Activated naive CD8-positive, alpha-beta T cell treated with anti-CD3 and anti-CD28 coated beads, Interleukin-2, amount 50 U/mL, for 24 hours (primary cell): ENCODE results near the gene PPARD.
"Not testable (repeated sequence)": the region's sequence is repeated elsewhere in the genome, so short reads cannot be mapped to it uniquely, and the experiment has no call there.

Experiments
- ATAC-seq: fragments of 150-1000 bp; cut with Tn5 transposase; one replicate; pipeline ENCODE4 v1.10.0; 2021
- DNase-seq: peaks from one replicate; pipeline ENCODE4 v3.0.0; 2021
- H3K27ac Mint-ChIP-seq: one replicate; pipeline ENCODE4 v1.8.0; 2021; ENCODE audit warnings: mild to moderate bottlenecking, mixed read lengths
- H3K27me3 Mint-ChIP-seq: one replicate; pipeline ENCODE4 v1.8.0; 2021; ENCODE audit warnings: mixed read lengths
- H3K36me3 Mint-ChIP-seq: one replicate; pipeline ENCODE4 v1.8.0; 2021; ENCODE audit warnings: low read depth, mixed read lengths
- H3K4me1 Mint-ChIP-seq: one replicate; pipeline ENCODE4 v1.8.0; 2021; ENCODE audit warnings: mixed read lengths
- H3K4me3 Mint-ChIP-seq: one replicate; pipeline ENCODE4 v1.8.0; 2021; ENCODE audit warnings: mild to moderate bottlenecking, moderate library complexity, mixed read lengths
- H3K9me3 Mint-ChIP-seq: one replicate; pipeline ENCODE4 v1.8.0; 2021; ENCODE audit warnings: mixed read lengths

The PPARD gene

DNA sequence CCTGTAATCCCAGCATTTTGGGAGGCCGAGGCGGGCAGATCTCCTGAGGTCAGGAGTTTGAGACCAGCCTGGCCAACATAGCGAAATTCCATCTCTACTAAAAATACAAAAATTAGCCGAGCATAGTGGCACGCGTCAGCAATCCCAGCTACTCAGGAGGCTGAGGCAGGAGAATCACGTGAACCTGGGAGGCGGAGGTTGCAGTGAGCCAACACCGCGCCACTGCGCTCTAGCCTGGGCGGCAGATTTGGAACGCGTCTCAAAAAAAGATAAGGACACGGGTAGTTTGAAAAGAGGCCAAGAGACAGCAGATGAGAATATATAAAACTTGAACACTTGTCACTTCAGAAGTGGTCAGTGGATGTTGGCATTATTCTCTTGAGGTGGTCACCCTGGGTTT lies 35.2 kb upstream of the PPARD start:
- peak overlapping the region; percentile 20 for H3K27ac Mint-ChIP-seq

DNA sequence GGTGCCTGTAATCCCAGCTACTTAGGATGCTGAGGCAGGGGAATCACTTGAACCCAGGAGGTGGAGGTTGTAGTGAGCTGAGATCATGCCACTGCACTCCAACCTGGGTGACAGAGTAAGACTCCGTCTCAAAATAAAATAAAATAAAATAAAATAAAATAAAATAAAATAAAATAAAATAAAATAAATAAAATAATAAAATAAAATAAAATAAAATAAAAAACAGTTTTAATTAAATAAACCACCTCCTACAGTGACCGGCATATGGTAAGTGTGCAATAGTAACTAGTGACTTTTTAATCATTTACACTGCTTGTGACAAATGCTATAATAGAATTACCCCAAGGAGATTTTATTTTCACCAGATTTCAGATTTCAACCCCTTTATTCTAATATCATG lies 33.8 kb upstream of the PPARD start:
- not testable (repeated sequence) for DNase-seq, H3K27me3 Mint-ChIP-seq, H3K4me3 Mint-ChIP-seq, H3K9me3 Mint-ChIP-seq, ATAC-seq
- Mint-ChIP-seq H3K4me1 (peaks cover 75% of the 10 kb centered on the region), H3K27ac (peak overlapping the region; percentile 48), H3K36me3 (peaks cover 48% of the 10 kb centered on the region)

More for the DNA sequence above, 35.2 kb upstream of the PPARD start:
- not testable (repeated sequence) for H3K27me3 Mint-ChIP-seq, DNase-seq, H3K9me3 Mint-ChIP-seq, H3K4me3 Mint-ChIP-seq, ATAC-seq
- Mint-ChIP-seq H3K4me1 (peaks cover 77% of the 10 kb centered on the region), H3K36me3 (peaks cover 45% of the 10 kb centered on the region)

DNA sequence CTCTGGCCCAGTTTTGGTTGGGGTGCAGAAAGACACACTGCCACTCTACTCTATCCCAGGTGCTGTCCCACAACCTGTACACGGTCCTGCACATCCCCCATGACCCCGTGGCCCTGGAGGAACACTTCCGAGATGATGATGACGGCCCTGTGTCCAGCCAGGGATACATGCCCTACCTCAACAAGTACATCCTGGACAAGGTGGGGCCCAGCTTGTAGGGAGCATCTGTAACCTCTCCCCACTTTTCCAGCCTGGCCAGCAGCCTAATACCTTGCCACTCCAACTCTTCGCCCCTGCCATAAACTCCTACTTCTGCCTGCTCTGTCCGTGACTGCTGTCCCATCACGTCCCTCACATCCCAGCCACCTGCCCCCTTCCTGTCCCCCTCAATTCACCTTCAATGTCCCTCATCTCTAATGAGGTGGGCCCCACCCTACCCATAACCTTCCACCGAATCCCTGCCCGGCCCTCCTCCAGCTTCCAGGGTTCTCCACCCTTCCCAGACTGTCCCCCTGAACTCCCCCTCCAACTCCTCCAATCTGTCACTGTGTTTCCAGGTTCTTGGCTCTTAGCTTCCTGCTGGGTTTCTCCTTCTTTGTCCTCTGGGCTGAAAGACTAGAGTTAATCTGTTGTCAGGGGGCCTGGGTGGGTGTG lies 32.6 kb upstream of the PPARD start:
- DNase-seq (no peak), ATAC-seq (no peak)
- Mint-ChIP-seq H3K27ac (peak overlapping the region; percentile 94), H3K4me1 (peaks cover 74% of the 10 kb centered on the region), H3K9me3 (no peaks in the 10 kb centered on the region), H3K36me3 (peaks cover 48% of the 10 kb centered on the region), H3K4me3 (peak overlapping the region; percentile 59), H3K27me3 (no peaks in the 10 kb centered on the region)

DNA sequence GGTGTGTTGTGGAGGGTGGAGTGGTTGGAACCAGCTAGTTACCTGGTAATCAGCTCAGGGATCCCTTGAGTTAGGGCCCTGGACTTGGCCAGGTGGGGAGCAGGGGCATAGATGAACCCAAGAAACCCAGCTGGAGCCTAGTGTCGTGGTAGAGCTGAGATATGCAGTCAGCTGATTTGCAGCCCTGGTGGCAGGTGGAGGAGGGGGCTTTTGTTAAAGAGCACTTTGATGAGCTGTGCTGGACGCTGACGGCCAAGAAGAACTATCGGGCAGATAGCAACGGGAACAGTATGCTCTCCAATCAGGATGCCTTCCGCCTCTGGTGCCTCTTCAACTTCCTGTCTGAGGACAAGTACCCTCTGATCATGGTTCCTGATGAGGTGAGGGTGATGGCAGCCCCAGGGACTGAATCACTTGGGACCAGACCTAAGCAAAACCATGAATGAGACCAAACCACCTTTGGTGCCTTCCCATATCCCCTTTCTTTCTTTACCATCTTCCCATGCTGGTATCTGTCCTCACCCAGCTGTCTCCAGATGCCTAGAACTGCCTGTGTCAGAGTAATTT lies 32.0 kb upstream of the PPARD start:
- no peaks in the 10 kb centered on the region for H3K9me3 Mint-ChIP-seq
- H3K27ac Mint-ChIP-seq, result peak overlapping the region; percentile 94
- H3K27me3 Mint-ChIP-seq, result no peaks in the 10 kb centered on the region
- peaks cover 54% of the 10 kb centered on the region for H3K36me3 Mint-ChIP-seq
- H3K4me3 Mint-ChIP-seq, result peak overlapping the region; percentile 59
- ATAC-seq (peak; percentile 74), DNase-seq (peak; percentile 27)
- H3K4me1 Mint-ChIP-seq, result peaks cover 80% of the 10 kb centered on the region

DNA sequence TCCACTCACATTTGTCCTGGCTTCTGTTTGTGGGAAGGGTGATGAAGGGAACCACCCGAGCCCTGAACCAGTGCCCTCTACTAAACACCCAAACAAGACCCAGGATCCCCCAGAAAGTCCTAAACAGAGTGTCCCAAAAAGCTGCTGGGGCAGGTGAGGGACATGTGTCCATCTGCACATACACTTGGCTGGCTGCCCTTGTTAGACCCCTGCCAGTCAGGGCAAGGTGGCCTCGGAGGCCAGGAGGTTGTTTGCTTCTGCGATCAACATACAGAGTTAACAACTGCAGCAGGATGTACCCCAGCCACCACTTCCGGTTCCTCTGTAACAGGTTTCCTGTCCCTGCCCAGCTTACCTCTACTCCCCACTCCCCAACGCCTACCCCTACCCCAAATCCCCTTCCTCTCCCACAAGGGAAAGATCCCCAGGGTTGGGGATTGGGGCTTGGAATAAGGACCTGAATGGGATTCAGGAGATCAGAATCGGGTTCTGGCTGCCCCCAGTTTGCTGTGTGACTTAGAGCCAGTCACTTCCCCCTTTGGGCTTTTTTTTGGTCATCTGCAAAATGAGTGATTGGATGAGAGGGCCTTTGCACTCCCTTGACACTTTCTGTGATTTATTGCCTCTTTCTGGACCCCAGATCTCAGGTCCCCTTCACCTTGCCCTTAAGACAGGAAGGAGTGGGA lies 30.8 kb upstream of the PPARD start:
- peak; percentile 34 for ATAC-seq

DNA sequence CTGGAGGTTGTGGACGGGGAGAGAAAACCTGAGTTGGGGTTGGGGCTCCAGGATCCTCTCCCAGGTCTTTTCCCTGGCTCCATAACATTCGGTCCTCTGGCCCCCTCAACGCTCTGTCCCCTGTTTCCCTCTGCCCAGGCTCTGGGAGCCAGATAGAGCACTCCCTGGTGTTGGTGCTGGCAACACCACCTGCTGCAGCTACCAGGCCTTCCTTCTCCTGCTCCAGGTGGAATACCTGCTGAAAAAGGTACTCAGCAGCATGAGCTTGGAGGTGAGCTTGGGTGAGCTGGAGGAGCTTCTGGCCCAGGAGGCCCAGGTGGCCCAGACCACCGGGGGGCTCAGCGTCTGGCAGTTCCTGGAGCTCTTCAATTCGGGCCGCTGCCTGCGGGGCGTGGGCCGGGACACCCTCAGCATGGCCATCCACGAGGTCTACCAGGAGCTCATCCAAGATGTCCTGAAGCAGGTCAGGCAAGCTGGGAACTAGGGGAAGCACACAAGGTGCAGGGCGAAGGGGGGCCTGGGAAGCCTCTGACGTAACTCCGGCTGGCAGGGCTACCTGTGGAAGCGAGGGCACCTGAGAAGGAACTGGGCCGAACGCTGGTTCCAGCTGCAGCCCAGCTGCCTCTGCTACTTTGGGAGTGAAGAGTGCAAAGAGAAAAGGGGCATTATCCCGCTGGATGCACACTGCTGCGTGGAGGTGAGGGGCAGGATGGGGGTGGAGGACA lies 30.1 kb upstream of the PPARD start:
- H3K27me3 Mint-ChIP-seq, result no peaks in the 10 kb centered on the region
- H3K36me3 Mint-ChIP-seq, result peaks cover 63% of the 10 kb centered on the region
- no peaks in the 10 kb centered on the region for H3K9me3 Mint-ChIP-seq
- peak overlapping the region; percentile 94 for H3K27ac Mint-ChIP-seq
- ATAC-seq (no peak), DNase-seq (no peak)
- H3K4me1 Mint-ChIP-seq, result peaks cover 75% of the 10 kb centered on the region
- peak overlapping the region; percentile 55 for H3K4me3 Mint-ChIP-seq

More for the DNA sequence above, 30.8 kb upstream of the PPARD start:
- peak; percentile 45 for DNase-seq
- Mint-ChIP-seq H3K4me3 (peak overlapping the region; percentile 55), H3K36me3 (peaks cover 60% of the 10 kb centered on the region), H3K9me3 (no peaks in the 10 kb centered on the region), H3K27ac (peak overlapping the region; percentile 94), H3K27me3 (no peaks in the 10 kb centered on the region), H3K4me1 (peaks cover 82% of the 10 kb centered on the region)

DNA sequence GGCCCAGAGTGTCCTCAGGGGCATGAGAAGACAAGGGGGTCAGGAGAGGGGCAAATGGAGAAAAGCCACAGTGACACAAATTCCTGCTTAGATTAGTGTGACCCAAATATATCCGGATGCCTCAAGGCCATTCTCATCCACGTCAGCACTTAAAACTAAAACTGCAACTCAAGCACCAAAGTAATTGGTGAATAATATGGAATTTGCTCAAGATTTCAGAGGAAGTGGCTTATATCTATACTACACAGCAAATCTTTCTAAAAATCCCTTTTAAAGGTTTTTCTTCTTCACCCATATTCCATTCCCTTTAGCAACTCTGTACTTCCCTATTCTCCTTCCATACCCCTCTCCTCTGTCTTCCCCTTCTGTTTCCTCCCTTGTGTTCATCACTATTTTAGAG lies 29.6 kb upstream of the PPARD start:
- peaks cover 67% of the 10 kb centered on the region for H3K36me3 Mint-ChIP-seq
- peak overlapping the region; percentile 94 for H3K27ac Mint-ChIP-seq
- no peaks in the 10 kb centered on the region for H3K27me3 Mint-ChIP-seq
- peaks cover 69% of the 10 kb centered on the region for H3K4me1 Mint-ChIP-seq
- no peak overlapping the region for H3K4me3 Mint-ChIP-seq
- no peak for DNase-seq
- ATAC-seq, result no peak
- no peaks in the 10 kb centered on the region for H3K9me3 Mint-ChIP-seq

DNA sequence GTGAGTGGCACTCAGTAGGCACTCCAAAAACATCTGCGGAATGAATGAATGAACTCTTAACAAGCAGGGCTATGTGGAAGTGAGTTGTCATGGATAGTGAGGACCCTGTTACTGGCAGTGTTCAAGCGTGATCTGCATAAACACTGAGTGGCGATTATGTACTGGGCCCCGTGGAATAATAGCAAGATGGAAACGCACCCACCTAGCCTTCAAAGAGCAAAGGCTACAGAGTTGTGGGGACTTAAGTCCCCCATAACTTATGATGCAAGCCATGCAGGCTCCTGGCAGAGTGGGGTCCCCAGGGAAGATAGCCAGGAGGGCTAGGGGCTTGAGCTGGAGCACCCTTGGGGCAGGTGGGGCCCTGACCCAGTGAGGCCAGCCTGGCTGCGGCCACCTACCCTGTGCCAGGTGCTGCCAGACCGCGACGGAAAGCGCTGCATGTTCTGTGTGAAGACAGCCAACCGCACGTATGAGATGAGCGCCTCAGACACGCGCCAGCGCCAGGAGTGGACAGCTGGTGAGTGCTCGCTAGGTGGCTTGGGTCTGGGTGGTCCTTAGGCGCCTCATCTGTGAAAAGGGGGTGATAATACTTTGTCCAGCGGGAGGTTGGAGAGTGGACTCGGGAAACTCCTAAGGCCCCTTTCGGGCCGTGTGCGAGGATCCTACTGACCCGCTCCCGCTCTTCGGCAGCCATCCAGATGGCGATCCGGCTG lies 24.7 kb upstream of the PPARD start:
- Mint-ChIP-seq H3K4me1 (peaks cover 28% of the 10 kb centered on the region), H3K27ac (no peak overlapping the region), H3K27me3 (no peaks in the 10 kb centered on the region), H3K4me3 (no peak overlapping the region), H3K36me3 (peaks cover 69% of the 10 kb centered on the region), H3K9me3 (no peaks in the 10 kb centered on the region)
- DNase-seq (no peak), ATAC-seq (no peak)

DNA sequence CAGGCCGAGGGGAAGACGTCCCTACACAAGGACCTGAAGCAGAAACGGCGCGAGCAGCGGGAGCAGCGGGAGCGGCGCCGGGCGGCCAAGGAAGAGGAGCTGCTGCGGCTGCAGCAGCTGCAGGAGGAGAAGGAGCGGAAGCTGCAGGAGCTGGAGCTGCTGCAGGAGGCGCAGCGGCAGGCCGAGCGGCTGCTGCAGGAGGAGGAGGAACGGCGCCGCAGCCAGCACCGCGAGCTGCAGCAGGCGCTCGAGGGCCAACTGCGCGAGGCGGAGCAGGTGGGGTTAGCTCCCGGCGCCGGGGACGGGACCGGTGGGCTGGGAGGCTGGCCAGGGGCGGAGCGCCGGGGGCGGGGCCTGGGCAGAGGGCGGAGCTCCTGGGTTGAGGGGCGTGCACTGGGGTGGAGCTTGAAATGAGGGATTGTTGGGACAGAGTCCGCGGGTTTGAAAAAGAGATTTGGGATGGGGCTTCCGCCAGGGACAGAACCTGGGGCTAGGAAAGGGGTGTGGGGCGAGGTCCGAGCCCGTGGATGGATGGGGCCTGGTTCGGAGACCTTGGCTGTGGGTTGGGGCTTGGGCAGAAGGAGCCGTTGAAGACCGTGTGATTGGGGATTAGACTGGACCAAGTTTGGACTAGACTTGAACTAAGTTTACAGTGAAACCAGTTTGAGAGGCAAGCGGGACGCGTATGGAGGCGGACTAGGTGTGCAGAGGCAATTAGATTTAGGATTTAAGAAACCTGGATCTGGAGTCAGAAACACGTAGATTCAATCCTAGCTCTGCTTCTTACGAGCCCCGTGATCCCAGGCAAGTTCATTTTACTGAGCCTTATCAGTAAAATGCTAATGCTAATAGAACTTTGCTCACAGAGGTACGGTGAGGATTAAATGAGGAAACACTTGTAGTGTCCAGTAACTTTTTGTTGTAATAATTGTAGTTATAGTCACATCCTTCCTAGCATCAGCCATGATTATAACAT lies 23.9 kb upstream of the PPARD start:
- no peak for DNase-seq
- H3K4me3 Mint-ChIP-seq, result no peak overlapping the region
- H3K27ac Mint-ChIP-seq, result no peak overlapping the region
- H3K36me3 Mint-ChIP-seq, result peaks cover 65% of the 10 kb centered on the region
- peaks cover 21% of the 10 kb centered on the region for H3K4me1 Mint-ChIP-seq
- no peaks in the 10 kb centered on the region for H3K27me3 Mint-ChIP-seq
- no peaks in the 10 kb centered on the region for H3K9me3 Mint-ChIP-seq
- no peak for ATAC-seq

DNA sequence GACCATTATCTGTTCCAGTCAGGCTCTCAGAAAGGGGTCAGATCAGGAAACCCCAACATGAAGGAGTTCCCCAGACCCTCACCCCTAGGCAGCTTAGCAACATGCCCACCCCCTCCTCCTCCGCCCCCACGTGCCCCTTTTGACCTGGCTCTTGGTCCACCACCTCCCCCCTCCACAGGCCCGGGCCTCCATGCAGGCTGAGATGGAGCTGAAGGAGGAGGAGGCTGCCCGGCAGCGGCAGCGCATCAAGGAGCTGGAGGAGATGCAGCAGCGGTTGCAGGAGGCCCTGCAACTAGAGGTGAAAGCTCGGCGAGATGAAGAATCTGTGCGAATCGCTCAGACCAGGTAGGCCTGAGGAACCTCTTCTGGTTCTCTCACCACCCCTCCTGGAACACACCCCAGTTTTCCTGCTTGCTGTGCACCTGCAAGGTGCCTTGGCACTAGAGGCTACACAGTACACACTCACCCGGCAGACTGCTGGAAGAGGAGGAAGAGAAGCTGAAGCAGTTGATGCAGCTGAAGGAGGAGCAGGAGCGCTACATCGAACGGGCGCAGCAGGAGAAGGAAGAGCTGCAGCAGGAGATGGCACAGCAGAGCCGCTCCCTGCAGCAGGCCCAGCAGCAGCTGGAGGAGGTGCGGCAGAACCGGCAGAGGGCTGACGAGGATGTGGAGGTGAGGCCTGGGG lies 22.9 kb upstream of the PPARD start:
- H3K27ac Mint-ChIP-seq, result no peak overlapping the region
- H3K36me3 Mint-ChIP-seq, result peaks cover 59% of the 10 kb centered on the region
- no peaks in the 10 kb centered on the region for H3K9me3 Mint-ChIP-seq
- ATAC-seq, result no peak
- no peaks in the 10 kb centered on the region for H3K27me3 Mint-ChIP-seq
- peaks cover 12% of the 10 kb centered on the region for H3K4me1 Mint-ChIP-seq
- H3K4me3 Mint-ChIP-seq, result no peak overlapping the region
- DNase-seq, result no peak

DNA sequence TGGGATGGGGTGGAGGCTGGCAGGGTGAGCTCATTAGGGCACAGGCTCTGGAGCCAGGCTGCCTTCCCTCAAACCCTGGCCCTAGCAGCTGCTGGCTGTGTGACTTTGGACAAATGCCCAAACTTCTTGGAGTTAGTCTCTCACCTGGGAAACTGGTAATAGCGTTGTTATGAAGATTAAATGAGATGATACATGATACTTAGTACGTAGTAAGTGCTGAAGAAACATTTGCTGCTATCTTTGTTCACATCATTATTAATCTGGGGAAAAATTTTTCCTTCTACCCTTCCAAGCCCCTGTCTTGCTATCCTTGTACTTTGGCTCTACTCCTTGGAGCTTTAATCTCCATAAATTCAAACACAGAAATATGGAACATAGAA lies 22.3 kb upstream of the PPARD start:
- Mint-ChIP-seq H3K36me3 (peaks cover 58% of the 10 kb centered on the region), H3K27me3 (no peaks in the 10 kb centered on the region), H3K4me3 (no peak overlapping the region), H3K27ac (peak overlapping the region; percentile 40), H3K4me1 (peaks cover 7% of the 10 kb centered on the region), H3K9me3 (no peaks in the 10 kb centered on the region)
- no peak for ATAC-seq
- no peak for DNase-seq

DNA sequence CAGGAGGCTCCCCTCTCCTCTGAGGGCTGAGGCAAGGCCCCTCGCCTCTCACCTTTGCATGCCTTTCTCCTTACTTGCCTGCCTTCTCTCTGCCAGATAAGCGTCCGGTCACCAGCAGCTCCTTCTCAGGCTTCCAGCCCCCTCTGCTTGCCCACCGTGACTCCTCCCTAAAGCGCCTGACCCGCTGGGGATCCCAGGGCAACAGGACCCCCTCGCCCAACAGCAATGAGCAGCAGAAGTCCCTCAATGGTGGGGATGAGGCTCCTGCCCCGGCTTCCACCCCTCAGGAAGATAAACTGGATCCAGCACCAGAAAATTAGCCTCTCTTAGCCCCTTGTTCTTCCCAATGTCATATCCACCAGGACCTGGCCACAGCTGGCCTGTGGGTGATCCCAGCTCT lies 21.3 kb upstream of the PPARD start:
- ATAC-seq, result no peak
- H3K4me3 Mint-ChIP-seq, result no peak overlapping the region
- peaks cover 53% of the 10 kb centered on the region for H3K36me3 Mint-ChIP-seq
- H3K27ac Mint-ChIP-seq, result no peak overlapping the region
- DNase-seq, result no peak
- H3K4me1 Mint-ChIP-seq, result no peaks in the 10 kb centered on the region
- no peaks in the 10 kb centered on the region for H3K9me3 Mint-ChIP-seq
- no peaks in the 10 kb centered on the region for H3K27me3 Mint-ChIP-seq
